Left ventricle myocardium superior (tissue), 1 donor: ENCODE data around the gene CPED1. TPM values are rescaled to one million over a fixed set of nuclear protein-coding genes. Genes with fewer than 3 reads are reported as not detected.

Experiments used
- ATAC-seq: fragments of 200-7000 bp; cut with Tn5 transposase; one replicate; pipeline ENCODE4 v1.9.1; 2020; ENCODE audit warnings: mild to moderate bottlenecking, moderate library complexity
- DNase-seq: peaks from one replicate; pipeline ENCODE4 v3.0.0-alpha.2; 2020
- intact Hi-C: fragments of 100-400 bp; cut with micrococcal nuclease; formaldehyde crosslinking; loops from one replicate; pipeline ENCODE4 v1.11.0; 2022
- total RNA-seq: library from RNA; stranded (reverse); fragmentation: NEBNext Ultra II Directional; extraction: Animal tissue kit (Norgen Biotek cat#: 25700); gene quantifications from one replicate; pipeline ENCODE4 v1.2.1, GENCODE V29; 2021
- donor health status: DM: no; HTN: yes; CAD: no; lungs with severe emphysema.

Gene CPED1
- total RNA-seq, 1 donor from 2014 or later, result 32.8 TPM

- ATAC-seq (no peak), DNase-seq (no peak)
- intact Hi-C loops, result no loop called here
Measured at GRCh38 chr7:121334875-121335648, 346.6 kb downstream of the CPED1 start.

DNA sequence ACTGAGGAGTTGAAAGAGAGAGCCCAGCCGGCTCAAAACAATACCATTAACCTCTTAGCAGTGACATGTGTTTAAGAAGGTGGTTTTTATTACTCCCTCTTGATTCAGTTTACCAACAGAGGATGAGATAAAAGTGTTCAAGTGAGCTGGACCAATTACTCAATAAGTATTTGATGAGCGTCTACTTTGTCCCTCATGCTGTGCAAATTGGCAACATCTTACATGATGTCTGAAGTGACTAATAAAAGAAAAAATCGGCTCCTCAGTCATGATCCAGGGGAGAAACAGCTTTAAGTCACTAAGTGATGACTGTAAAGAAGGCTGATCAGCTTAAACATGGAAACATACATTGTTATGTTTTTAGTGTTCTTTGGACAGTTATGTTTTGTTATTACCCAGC lies 348.1 kb downstream of the CPED1 start:
- DNase-seq (no peak), ATAC-seq (no peak)
- intact Hi-C loops, result no loop called here

DNA sequence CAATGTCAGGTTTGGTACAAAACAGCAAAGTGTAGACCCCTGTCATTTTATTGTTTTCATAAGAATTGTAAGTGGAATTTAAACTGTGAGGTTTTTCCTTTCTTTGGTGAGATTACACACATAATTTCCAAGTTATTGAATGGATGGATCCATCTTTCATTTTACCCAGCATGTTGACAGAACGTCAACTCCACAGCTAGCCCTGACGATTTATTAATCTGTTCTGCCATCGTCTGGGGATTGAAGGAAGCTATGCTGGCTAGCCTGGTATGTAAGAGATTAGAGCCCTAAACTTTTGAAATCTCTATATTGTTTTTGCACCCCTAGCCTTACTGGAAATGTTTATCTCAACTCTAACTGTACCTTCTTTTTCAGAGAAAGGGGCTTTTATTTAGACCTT lies 348.9 kb downstream of the CPED1 start:
- no peak for ATAC-seq
- DNase-seq, result no peak
- intact Hi-C loops, result no loop called here

DNA sequence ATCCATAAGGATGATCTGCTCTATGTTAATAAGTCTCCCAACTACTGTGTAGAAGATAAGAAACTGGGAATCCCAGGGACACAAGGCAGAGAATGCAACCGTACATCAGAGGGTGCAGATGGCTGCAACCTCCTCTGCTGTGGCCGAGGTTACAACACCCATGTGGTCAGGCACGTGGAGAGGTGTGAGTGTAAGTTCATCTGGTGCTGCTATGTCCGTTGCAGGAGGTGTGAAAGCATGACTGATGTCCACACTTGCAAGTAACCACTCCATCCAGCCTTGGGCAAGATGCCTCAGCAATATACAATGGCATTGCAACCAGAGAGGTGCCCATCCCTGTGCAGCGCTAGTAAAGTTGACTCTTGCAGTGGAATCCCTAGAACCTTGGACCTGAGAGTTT lies 350.6 kb downstream of the CPED1 start:
- intact Hi-C loops, result no loop called here
- ATAC-seq, result no peak

DNA sequence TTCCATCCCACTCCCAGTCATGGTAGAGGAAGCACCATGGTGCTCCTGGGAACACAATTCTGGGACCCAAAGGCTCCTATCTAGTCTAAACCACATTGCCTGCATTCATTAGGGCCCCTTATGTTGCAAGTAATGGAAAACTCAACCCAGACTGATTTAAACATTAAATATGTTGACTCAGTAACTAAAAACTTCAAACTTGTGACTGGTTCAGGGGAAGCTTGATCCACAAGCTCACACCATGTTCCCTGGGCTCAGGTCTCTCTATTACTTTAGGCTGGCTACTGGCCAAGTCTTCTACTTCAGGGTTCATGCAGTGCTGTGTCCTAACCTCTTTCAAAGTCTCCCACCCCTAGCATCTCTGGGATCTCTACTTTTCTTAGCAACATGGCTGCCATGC lies 353.4 kb downstream of the CPED1 start:
- intact Hi-C loops, result no loop called here
- no peak for ATAC-seq
- no peak for DNase-seq

More for the DNA sequence above, 350.6 kb downstream of the CPED1 start:
- DNase-seq, result no peak

DNA sequence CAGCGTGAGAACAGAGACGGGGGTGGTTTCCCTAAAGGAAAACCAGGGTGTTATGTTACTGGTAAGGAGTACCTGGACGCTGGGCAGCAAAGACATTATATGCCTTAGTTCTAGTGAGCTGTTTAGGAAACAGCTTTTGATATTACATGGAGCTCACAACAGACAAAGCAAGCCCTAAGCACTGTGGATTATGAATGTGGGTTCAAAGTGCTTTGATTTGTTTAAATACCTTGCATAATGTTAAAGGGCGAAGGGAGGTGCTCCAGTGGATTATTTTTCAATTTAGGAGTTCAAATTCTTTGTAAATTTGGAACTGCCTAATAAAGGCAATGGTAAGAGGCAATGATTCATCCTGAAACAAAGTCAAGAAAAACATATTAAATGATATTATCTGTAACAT lies 354.1 kb downstream of the CPED1 start:
- DNase-seq (no peak), ATAC-seq (no peak)
- intact Hi-C loops, result no loop called here

- intact Hi-C loops, result no loop called here
- DNase-seq (no peak), ATAC-seq (no peak)
Measured at GRCh38 chr7:121343302-121343701, 354.8 kb downstream of the CPED1 start.

GRCh38 chr7:121344093-121344492 lies 355.6 kb downstream of the CPED1 start:
- DNase-seq (no peak), ATAC-seq (no peak)
- intact Hi-C loops, result no loop called here

- intact Hi-C loops, result no loop called here
- ATAC-seq (no peak), DNase-seq (no peak)
Measured at GRCh38 chr7:121344497-121344896, 356.0 kb downstream of the CPED1 start.

Other genes with a start within 250 kb of the CPED1 start
- 69.0 TPM for gene TSPAN12, start 130.6 kb upstream of the CPED1 start, total RNA-seq
- gene ING3, start 37.9 kb upstream of the CPED1 start, total RNA-seq, result 14.3 TPM